ENCODE data around the gene OXLD1.
A peak's percentile ranks its signal among the peaks of the same experiment; 100 is the strongest.

OXLD1 gene

GRCh38 chr17:81666342-81667191 is at the start of gene OXLD1, which contains the start of gene CCDC137 (continued):
- TF ChIP-seq ZNF624 (tag by site-specific recombination; IDR thresholded peaks at IDR 0.05) (no peak), ZNF600 (tag by site-specific recombination; IDR thresholded peaks at IDR 0.05) (peak; percentile 46), ZFP41 (tag by site-specific recombination; IDR thresholded peaks at IDR 0.05; ENCODE audit: borderline replicate concordance) (no peak), PBX3 (CRISPR knock-in tag; IDR thresholded peaks at IDR 0.05) (peak; percentile 100), HOXC10 (CRISPR knock-in tag; IDR thresholded peaks at IDR 0.05) (no peak), MYNN (tag by site-specific recombination; IDR thresholded peaks at IDR 0.05; ENCODE audit: borderline replicate concordance) (no peak), ZEB2 (tag by site-specific recombination; IDR thresholded peaks at IDR 0.05) (0 out of 2 replicates have a peak, but pooled peaks have one; percentile 36), AEBP2 (tag by site-specific recombination; IDR thresholded peaks at IDR 0.05; ENCODE audit: borderline replicate concordance) (no peak), OVOL3 (tag by site-specific recombination; IDR thresholded peaks at IDR 0.05) (no peak), MEIS1 (CRISPR knock-in tag; IDR thresholded peaks at IDR 0.05; ENCODE audit: borderline replicate concordance) (no peak), MZF1 (tag by site-specific recombination; IDR thresholded peaks at IDR 0.05; ENCODE audit: borderline replicate concordance) (no peak), ZNF785 (tag by site-specific recombination; IDR thresholded peaks at IDR 0.05) (0 out of 2 replicates have a peak, but pooled peaks have one; percentile 62), ZNF48 (tag by site-specific recombination; IDR thresholded peaks at IDR 0.05) (no peak), BCL11B (tag by site-specific recombination; IDR thresholded peaks at IDR 0.05; ENCODE audit: low read depth) (peak; percentile 82; the same call in 1 of the 2 replicates), ZSCAN5A (tag by site-specific recombination; IDR thresholded peaks at IDR 0.05) (no peak), BCL6B (tag by site-specific recombination; IDR thresholded peaks at IDR 0.05) (no peak), ZNF112 (tag by site-specific recombination; IDR thresholded peaks at IDR 0.05) (no peak), ZFP69B (tag by site-specific recombination; IDR thresholded peaks at IDR 0.05) (0 out of 2 replicates have a peak, but pooled peaks have one; percentile 18), ZNF335 (tag by site-specific recombination; conservative IDR thresholded peaks at IDR 0.05) (peak; percentile 98), ZNF302 (tag by site-specific recombination; IDR thresholded peaks at IDR 0.05; ENCODE audit: low read depth) (no peak), KLF1 (tag by site-specific recombination; IDR thresholded peaks at IDR 0.05) (0 out of 2 replicates have a peak, but pooled peaks have one; percentile 4), ZNF544 (tag by site-specific recombination; IDR thresholded peaks at IDR 0.05) (no peak), KLF8 (tag by site-specific recombination; IDR thresholded peaks at IDR 0.05) (peak; percentile 62; the same call in 1 of the 2 replicates), ZNF140 (tag by site-specific recombination; IDR thresholded peaks at IDR 0.05) (no peak), ZNF830 (tag by site-specific recombination; IDR thresholded peaks at IDR 0.05; ENCODE audit: low read depth) (no peak), HIC1 (tag by site-specific recombination; IDR thresholded peaks at IDR 0.05) (no peak), ZNF571 (tag by site-specific recombination; IDR thresholded peaks at IDR 0.05) (no peak), ZBTB8A (tag by site-specific recombination; IDR thresholded peaks at IDR 0.05) (peak; percentile 49; the same call in 1 of the 2 replicates), ZNF530 (tag by site-specific recombination; IDR thresholded peaks at IDR 0.05; ENCODE audit: low read depth) (no peak), ZNF211 (tag by site-specific recombination; IDR thresholded peaks at IDR 0.05; ENCODE audit: low read depth) (no peak), ZSCAN18 (tag by site-specific recombination; IDR thresholded peaks at IDR 0.05) (no peak)
